ENCODE data around the gene KCNIP3. TPM values are rescaled to one million over a fixed set of nuclear protein-coding genes. Genes with fewer than 3 reads are reported as not detected.

The KCNIP3 gene
- total RNA-seq, 1 donor from 2014 or later: 6.0 TPM

GRCh38 chr2:95329891-95330793 is 33.0 kb downstream of the KCNIP3 start:
- no peak overlapping the region for H3K27ac Mint-ChIP-seq (ENCODE audit: unreplicated experiment)

GRCh38 chr2:95330794-95331338 is 33.7 kb downstream of the KCNIP3 start:
- no peak for TF ChIP-seq CTCF (IDR thresholded peaks at IDR 0.05)
- Mint-ChIP-seq H3K4me1 (ENCODE audit: low read depth) (peaks cover 9% of the 10 kb centered on the region), H3K4me3 (ENCODE audit: unreplicated experiment) (no peak overlapping the region), H3K27ac (ENCODE audit: unreplicated experiment) (no peak overlapping the region), H3K36me3 (ENCODE audit: low read depth) (no peaks in the 10 kb centered on the region), H3K9me3 (ENCODE audit: low read depth) (no peaks in the 10 kb centered on the region), H3K27me3 (ENCODE audit: low read depth) (peaks cover 4% of the 10 kb centered on the region)
- DNase-seq (ENCODE audit: low spot score): peak; percentile 58

More at GRCh38 chr2:95329891-95330793, 33.0 kb downstream of the KCNIP3 start:
- Mint-ChIP-seq H3K4me1 (ENCODE audit: low read depth) (peaks cover 9% of the 10 kb centered on the region), H3K36me3 (ENCODE audit: low read depth) (no peaks in the 10 kb centered on the region), H3K4me3 (ENCODE audit: unreplicated experiment) (no peak overlapping the region), H3K27me3 (ENCODE audit: low read depth) (peaks cover 2% of the 10 kb centered on the region), H3K9me3 (ENCODE audit: low read depth) (no peaks in the 10 kb centered on the region)
- DNase-seq (ENCODE audit: low spot score): no peak
- peak; percentile 17 for TF ChIP-seq CTCF (IDR thresholded peaks at IDR 0.05)

- Mint-ChIP-seq H3K27ac (ENCODE audit: unreplicated experiment) (no peak overlapping the region), H3K9me3 (ENCODE audit: low read depth) (no peaks in the 10 kb centered on the region), H3K4me3 (ENCODE audit: unreplicated experiment) (no peak overlapping the region), H3K27me3 (ENCODE audit: low read depth) (peaks cover 8% of the 10 kb centered on the region), H3K36me3 (ENCODE audit: low read depth) (no peaks in the 10 kb centered on the region), H3K4me1 (ENCODE audit: low read depth) (peaks cover 9% of the 10 kb centered on the region)
- TF ChIP-seq CTCF (IDR thresholded peaks at IDR 0.05): no peak
- peak; percentile 62 for DNase-seq (ENCODE audit: low spot score)
These were observed 34.5 kb downstream of the KCNIP3 start for GRCh38 chr2:95331606-95332005.

- peak; percentile 61 for DNase-seq (ENCODE audit: low spot score)
- TF ChIP-seq CTCF (IDR thresholded peaks at IDR 0.05): no peak
- peaks cover 11% of the 10 kb centered on the region for H3K27me3 Mint-ChIP-seq (ENCODE audit: low read depth)
- no peak overlapping the region for H3K4me3 Mint-ChIP-seq (ENCODE audit: unreplicated experiment)
- no peaks in the 10 kb centered on the region for H3K9me3 Mint-ChIP-seq (ENCODE audit: low read depth)
- H3K36me3 Mint-ChIP-seq (ENCODE audit: low read depth): no peaks in the 10 kb centered on the region
- no peak overlapping the region for H3K27ac Mint-ChIP-seq (ENCODE audit: unreplicated experiment)
- H3K4me1 Mint-ChIP-seq (ENCODE audit: low read depth): peaks cover 9% of the 10 kb centered on the region
These were observed 34.9 kb downstream of the KCNIP3 start for GRCh38 chr2:95332036-95332435.

GRCh38 chr2:95333056-95333455 is 35.9 kb downstream of the KCNIP3 start:
- DNase-seq (ENCODE audit: low spot score): peak; percentile 28
- Mint-ChIP-seq H3K4me3 (ENCODE audit: unreplicated experiment) (no peak overlapping the region), H3K36me3 (ENCODE audit: low read depth) (no peaks in the 10 kb centered on the region), H3K9me3 (ENCODE audit: low read depth) (no peaks in the 10 kb centered on the region), H3K27ac (ENCODE audit: unreplicated experiment) (no peak overlapping the region), H3K4me1 (ENCODE audit: low read depth) (peaks cover 9% of the 10 kb centered on the region), H3K27me3 (ENCODE audit: low read depth) (peaks cover 11% of the 10 kb centered on the region)
- no peak for TF ChIP-seq CTCF (IDR thresholded peaks at IDR 0.05)

Data from chondrocyte (in vitro differentiated cells).